K562 (cell line): Measurements from ENCODE around the gene ERVH48-1. TPM values are rescaled to one million over a fixed set of nuclear protein-coding genes. Genes with fewer than 3 reads are reported as not detected.
A peak's percentile ranks its signal among the peaks of the same experiment; 100 is the strongest.

Experiments
- ASH1L ChIP-seq: fragments of 450-650 bp; IDR thresholded peaks from 2 replicates; pipeline ENCODE4 v1.6.1; 2018; ENCODE audit warnings: borderline replicate concordance, mild to moderate bottlenecking, low read depth; ENCODE audit not compliant: partially characterized antibody
- CBFB ChIP-seq: sonication (generic); formaldehyde crosslinking; IDR thresholded peaks from 2 replicates; pipeline ENCODE4 v1.4.0; 2020; ENCODE audit warnings: mild to moderate bottlenecking, missing genetic modification reagents
- GTF2A2 ChIP-seq: IDR thresholded peaks from 2 replicates; pipeline ENCODE4 v1.6.1; 2016; ENCODE audit warnings: mild to moderate bottlenecking, missing genetic modification characterization, missing compliant biosample characterization
- ILF3 ChIP-seq: fragments of 450-650 bp; IDR thresholded peaks from 2 replicates; pipeline ENCODE4 v1.6.1; 2018; ENCODE audit warnings: antibody characterized with exemption, mild to moderate bottlenecking, moderate library complexity, borderline replicate concordance
- ILK ChIP-seq: fragments of 450-650 bp; IDR thresholded peaks from 2 replicates; pipeline ENCODE4 v1.6.1; 2016; ENCODE audit warnings: missing genetic modification characterization, low read depth, mild to moderate bottlenecking, missing compliant biosample characterization, moderate library complexity, borderline replicate concordance
- MECOM ChIP-seq: fragments of 250-450 bp; sonication (Bioruptor Pico); IDR thresholded peaks from 2 replicates; pipeline ENCODE4 v1.8.0; 2022; ENCODE audit warnings: inconsistent platforms
- PHTF2 ChIP-seq: fragments of 250-450 bp; sonication (Bioruptor Pico); IDR thresholded peaks from 2 replicates; pipeline ENCODE4 v1.5.0; 2021; ENCODE audit warnings: mild to moderate bottlenecking
- RAD21 ChIP-seq, 2 experiments: fragments of 250-450 bp in 1 of 2; fragments of 450-650 bp in 1 of 2; sonication (Bioruptor Pico) in 1 of 2; formaldehyde crosslinking in 1 of 2; IDR thresholded peaks in 1 of 2; conservative IDR thresholded peaks in 1 of 2; 2 replicates each; pipeline versions ENCODE4 v1.4.0 to v1.8.0; 2020 to 2022; ENCODE audit warnings: mild to moderate bottlenecking in 2 of 2, moderate library complexity in 1 of 2
- RCOR1 ChIP-seq, 2 experiments: IDR thresholded peaks; 2 replicates each; pipeline ENCODE4 v1.6.1; 2012; ENCODE audit warnings: low read depth in 2 of 2, low read length in 2 of 2, borderline replicate concordance in 1 of 2, improper control_type of control experiment in 1 of 2
- ZNF174 ChIP-seq: fragments of 250-450 bp; sonication (Bioruptor Pico); IDR thresholded peaks from 2 replicates; pipeline ENCODE4 v1.4.0; 2020; ENCODE audit warnings: mild to moderate bottlenecking
- ZNF239 ChIP-seq: fragments of 250-450 bp; sonication (Bioruptor Pico); IDR thresholded peaks from 2 replicates; pipeline ENCODE4 v1.4.0; 2020; ENCODE audit warnings: mild to moderate bottlenecking
- polyA plus RNA-seq, 8 experiments: library from polyadenylated mRNA; depleted of rRNA in 4 of 8; stranded (reverse) in 5 of 8; unstranded in 3 of 8; fragments of >200 nt; fragmentation: Nextera tagmentation in 2 of 8; fragmentation: Illumina TruSeq in 1 of 8; extraction: Ambion mirVana in 2 of 8; extraction: Trizol in 1 of 8; gene quantifications; 2 replicates each; pipeline versions ENCODE4 v1.2.1 to v1.2.3, GENCODE V29; 2011 to 2014; ENCODE audit warnings: inconsistent platforms in 1 of 8, missing spikeins in 1 of 8
- total RNA-seq, 7 experiments: library from RNA; depleted of rRNA in 6 of 7; stranded (reverse); fragments of >200 nt in 6 of 7; fragmentation: Illumina TruSeq in 2 of 7; extraction: Trizol in 2 of 7; gene quantifications; 2 replicates each; pipeline versions ENCODE4 v1.2.1 to v1.2.3, GENCODE V29; 2011 to 2021; ENCODE audit warnings: low replicate concordance in 1 of 7
- TF ChIP-seq, protein P1 (sequence below): fragments of 250-450 bp; sonication (Bioruptor Pico); IDR thresholded peaks from 2 replicates; pipeline ENCODE4 v1.8.0; 2021; ENCODE audit warnings: mild to moderate bottlenecking, moderate library complexity
- TF ChIP-seq, protein P2 (sequence below): fragments of 250-450 bp; sonication (Bioruptor Pico); IDR thresholded peaks from 2 replicates; pipeline ENCODE4 v1.4.0; 2020; ENCODE audit warnings: mild to moderate bottlenecking, moderate library complexity
- TF ChIP-seq, protein P3 (sequence below): IDR thresholded peaks from 2 replicates; pipeline ENCODE4 v1.6.1; 2016; ENCODE audit warnings: missing genetic modification characterization, missing compliant biosample characterization
- TF ChIP-seq, protein P4 (sequence below): fragments of 450-650 bp; conservative IDR thresholded peaks from 2 replicates; pipeline ENCODE4 v1.6.1; 2016; ENCODE audit warnings: missing genetic modification characterization, low read depth, mild to moderate bottlenecking, control low read depth, missing compliant biosample characterization
- TF ChIP-seq, protein P5 (sequence below): fragments of 250-450 bp; sonication (Bioruptor Pico); IDR thresholded peaks from 2 replicates; pipeline ENCODE4 v1.5.0; 2020; ENCODE audit warnings: mild to moderate bottlenecking, borderline replicate concordance

Gene ERVH48-1
- total and polyA plus RNA-seq, 9 of the 15 experiments (the other 6 are each of a cell fraction or from before 2014, with no cell fraction given) = 0.08 to 0.49 (median 0.16) TPM; not detected in 3

DNA sequence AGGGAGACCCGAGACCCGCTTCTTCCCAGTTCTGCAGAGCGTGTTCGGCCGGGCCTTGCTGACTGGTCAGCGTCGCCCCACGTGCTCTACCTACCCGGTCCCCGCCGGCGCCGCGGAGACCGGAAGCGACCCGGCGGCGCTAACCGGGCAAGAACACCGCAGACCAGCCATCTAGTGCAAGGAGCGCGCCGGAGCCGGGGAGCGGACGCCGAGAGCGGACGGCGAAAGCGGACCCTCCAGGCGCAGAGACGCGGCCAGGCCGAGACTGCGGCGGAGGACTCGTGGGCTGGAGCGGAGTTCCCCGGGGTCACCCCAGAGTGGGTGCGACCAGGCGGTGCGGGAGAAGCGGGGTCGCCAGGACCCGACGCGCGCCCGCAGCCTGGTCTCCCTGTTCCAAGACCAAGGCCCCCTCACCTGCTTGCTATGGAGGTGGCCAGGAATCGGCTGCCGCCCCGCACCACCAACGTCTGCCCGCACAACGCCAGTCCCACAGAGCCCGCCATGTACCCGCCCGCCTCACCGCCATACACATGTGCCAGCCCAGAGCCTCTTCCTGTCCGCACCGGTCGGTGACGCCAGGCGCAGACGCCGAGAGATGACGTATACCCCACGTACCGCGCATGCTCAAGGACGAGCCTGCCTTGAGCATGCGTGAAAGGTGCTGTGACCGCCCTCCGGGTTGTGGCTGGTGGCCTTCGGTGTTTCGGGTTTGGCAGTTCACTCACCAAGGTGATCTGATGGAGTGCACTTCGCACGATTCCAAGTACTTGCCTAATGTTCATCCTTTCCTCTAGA lies 46.2 kb downstream of the ERVH48-1 start, which contains the start of gene WDR4 (continued):
- 0 out of 4 replicates have a peak, but pooled peaks of 1 of the 2 experiments have one; percentile 3 for TF ChIP-seq RCOR1 (IDR thresholded peaks at IDR 0.05; ENCODE audit: borderline replicate concordance in 1 of 2, low read depth in 2 of 2, low read length in 2 of 2)
- TF ChIP-seq ZNF174 = no peak
- TF ChIP-seq, protein P1, sequence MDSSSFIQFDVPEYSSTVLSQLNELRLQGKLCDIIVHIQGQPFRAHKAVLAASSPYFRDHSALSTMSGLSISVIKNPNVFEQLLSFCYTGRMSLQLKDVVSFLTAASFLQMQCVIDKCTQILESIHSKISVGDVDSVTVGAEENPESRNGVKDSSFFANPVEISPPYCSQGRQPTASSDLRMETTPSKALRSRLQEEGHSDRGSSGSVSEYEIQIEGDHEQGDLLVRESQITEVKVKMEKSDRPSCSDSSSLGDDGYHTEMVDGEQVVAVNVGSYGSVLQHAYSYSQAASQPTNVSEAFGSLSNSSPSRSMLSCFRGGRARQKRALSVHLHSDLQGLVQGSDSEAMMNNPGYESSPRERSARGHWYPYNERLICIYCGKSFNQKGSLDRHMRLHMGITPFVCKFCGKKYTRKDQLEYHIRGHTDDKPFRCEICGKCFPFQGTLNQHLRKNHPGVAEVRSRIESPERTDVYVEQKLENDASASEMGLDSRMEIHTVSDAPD (CRISPR knock-in tag) = no peak
- TF ChIP-seq, protein P2, sequence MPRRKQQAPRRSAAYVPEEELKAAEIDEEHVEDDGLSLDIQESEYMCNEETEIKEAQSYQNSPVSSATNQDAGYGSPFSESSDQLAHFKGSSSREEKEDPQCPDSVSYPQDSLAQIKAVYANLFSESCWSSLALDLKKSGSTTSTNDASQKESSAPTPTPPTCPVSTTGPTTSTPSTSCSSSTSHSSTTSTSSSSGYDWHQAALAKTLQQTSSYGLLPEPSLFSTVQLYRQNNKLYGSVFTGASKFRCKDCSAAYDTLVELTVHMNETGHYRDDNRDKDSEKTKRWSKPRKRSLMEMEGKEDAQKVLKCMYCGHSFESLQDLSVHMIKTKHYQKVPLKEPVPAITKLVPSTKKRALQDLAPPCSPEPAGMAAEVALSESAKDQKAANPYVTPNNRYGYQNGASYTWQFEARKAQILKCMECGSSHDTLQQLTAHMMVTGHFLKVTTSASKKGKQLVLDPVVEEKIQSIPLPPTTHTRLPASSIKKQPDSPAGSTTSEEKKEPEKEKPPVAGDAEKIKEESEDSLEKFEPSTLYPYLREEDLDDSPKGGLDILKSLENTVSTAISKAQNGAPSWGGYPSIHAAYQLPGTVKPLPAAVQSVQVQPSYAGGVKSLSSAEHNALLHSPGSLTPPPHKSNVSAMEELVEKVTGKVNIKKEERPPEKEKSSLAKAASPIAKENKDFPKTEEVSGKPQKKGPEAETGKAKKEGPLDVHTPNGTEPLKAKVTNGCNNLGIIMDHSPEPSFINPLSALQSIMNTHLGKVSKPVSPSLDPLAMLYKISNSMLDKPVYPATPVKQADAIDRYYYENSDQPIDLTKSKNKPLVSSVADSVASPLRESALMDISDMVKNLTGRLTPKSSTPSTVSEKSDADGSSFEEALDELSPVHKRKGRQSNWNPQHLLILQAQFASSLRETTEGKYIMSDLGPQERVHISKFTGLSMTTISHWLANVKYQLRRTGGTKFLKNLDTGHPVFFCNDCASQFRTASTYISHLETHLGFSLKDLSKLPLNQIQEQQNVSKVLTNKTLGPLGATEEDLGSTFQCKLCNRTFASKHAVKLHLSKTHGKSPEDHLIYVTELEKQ (CRISPR knock-in tag) = no peak
- TF ChIP-seq GTF2A2 (tag) = 0 out of 2 replicates have a peak, but pooled peaks have one; percentile 61
- no peak for TF ChIP-seq RAD21 (CRISPR knock-in tag; conservative IDR thresholded peaks at IDR 0.05 in 1 of 2, IDR thresholded peaks at IDR 0.05 in 1 of 2)
- TF ChIP-seq, protein P3, sequence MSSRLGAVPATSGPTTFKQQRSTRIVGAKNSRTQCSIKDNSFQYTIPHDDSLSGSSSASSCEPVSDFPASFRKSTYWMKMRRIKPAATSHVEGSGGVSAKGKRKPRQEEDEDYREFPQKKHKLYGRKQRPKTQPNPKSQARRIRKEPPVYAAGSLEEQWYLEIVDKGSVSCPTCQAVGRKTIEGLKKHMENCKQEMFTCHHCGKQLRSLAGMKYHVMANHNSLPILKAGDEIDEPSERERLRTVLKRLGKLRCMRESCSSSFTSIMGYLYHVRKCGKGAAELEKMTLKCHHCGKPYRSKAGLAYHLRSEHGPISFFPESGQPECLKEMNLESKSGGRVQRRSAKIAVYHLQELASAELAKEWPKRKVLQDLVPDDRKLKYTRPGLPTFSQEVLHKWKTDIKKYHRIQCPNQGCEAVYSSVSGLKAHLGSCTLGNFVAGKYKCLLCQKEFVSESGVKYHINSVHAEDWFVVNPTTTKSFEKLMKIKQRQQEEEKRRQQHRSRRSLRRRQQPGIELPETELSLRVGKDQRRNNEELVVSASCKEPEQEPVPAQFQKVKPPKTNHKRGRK (tag) = no peak
- TF ChIP-seq, protein P4, sequence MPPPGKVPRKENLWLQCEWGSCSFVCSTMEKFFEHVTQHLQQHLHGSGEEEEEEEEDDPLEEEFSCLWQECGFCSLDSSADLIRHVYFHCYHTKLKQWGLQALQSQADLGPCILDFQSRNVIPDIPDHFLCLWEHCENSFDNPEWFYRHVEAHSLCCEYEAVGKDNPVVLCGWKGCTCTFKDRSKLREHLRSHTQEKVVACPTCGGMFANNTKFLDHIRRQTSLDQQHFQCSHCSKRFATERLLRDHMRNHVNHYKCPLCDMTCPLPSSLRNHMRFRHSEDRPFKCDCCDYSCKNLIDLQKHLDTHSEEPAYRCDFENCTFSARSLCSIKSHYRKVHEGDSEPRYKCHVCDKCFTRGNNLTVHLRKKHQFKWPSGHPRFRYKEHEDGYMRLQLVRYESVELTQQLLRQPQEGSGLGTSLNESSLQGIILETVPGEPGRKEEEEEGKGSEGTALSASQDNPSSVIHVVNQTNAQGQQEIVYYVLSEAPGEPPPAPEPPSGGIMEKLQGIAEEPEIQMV (tag) = no peak
- TF ChIP-seq ZNF239 (CRISPR knock-in tag) = no peak; the same call in 1 of the 2 replicates
- TF ChIP-seq, protein P5, sequence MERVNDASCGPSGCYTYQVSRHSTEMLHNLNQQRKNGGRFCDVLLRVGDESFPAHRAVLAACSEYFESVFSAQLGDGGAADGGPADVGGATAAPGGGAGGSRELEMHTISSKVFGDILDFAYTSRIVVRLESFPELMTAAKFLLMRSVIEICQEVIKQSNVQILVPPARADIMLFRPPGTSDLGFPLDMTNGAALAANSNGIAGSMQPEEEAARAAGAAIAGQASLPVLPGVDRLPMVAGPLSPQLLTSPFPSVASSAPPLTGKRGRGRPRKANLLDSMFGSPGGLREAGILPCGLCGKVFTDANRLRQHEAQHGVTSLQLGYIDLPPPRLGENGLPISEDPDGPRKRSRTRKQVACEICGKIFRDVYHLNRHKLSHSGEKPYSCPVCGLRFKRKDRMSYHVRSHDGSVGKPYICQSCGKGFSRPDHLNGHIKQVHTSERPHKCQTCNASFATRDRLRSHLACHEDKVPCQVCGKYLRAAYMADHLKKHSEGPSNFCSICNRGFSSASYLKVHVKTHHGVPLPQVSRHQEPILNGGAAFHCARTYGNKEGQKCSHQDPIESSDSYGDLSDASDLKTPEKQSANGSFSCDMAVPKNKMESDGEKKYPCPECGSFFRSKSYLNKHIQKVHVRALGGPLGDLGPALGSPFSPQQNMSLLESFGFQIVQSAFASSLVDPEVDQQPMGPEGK (CRISPR knock-in tag) = no peak
- TF ChIP-seq PHTF2 (CRISPR knock-in tag) = no peak
- no peak for TF ChIP-seq ASH1L
- TF ChIP-seq MECOM = no peak
- TF ChIP-seq ILF3 = no peak
- peak; percentile 75 for TF ChIP-seq CBFB (CRISPR knock-in tag)
- TF ChIP-seq ILK = no peak
